Activated B cell treated with CpG ODN at 0.5 μM for 24 hours (primary cell): ENCODE results near the gene FKBP7. TPM values are rescaled to one million over a fixed set of nuclear protein-coding genes. Genes with fewer than 3 reads are reported as not detected.
"Not testable (repeated sequence)": the region's sequence is repeated elsewhere in the genome, so short reads cannot be mapped to it uniquely, and the experiment has no call there.

Experiments used
- ATAC-seq: fragments of 200-7000 bp; cut with Tn5 transposase; one replicate; pipeline ENCODE4 v1.10.0; 2021; ENCODE audit warnings: low read depth, mild to moderate bottlenecking, moderate library complexity
- CTCF ChIA-PET: fragments of 350-600 bp; sonication (Branson Sonifier 250); formaldehyde crosslinking; loops from one replicate; lab custom pipeline; 2021; ENCODE audit warnings: antibody characterized with exemption; lab: Charles Lee
- POLR2A ChIA-PET: fragments of 350-600 bp; sonication (Branson Sonifier 250); formaldehyde crosslinking; loops from one replicate; lab custom pipeline; 2021; ENCODE audit warnings: antibody characterized with exemption; lab: Charles Lee
- DNase-seq: peaks from one replicate; pipeline ENCODE4 v3.0.0; 2022
- H3K27ac Mint-ChIP-seq: one replicate; pipeline ENCODE4 v1.8.0; 2020; ENCODE audit warnings: mixed read lengths
- H3K27me3 Mint-ChIP-seq: one replicate; pipeline ENCODE4 v1.8.0; 2021; ENCODE audit warnings: mixed read lengths
- H3K36me3 Mint-ChIP-seq: one replicate; pipeline ENCODE4 v1.8.0; 2021; ENCODE audit warnings: low read depth, mixed read lengths
- H3K4me1 Mint-ChIP-seq: one replicate; pipeline ENCODE4 v1.8.0; 2021; ENCODE audit warnings: mixed read lengths
- H3K4me3 Mint-ChIP-seq: one replicate; pipeline ENCODE4 v1.8.0; 2020; ENCODE audit warnings: mild to moderate bottlenecking, mixed read lengths
- H3K9me3 Mint-ChIP-seq: one replicate; pipeline ENCODE4 v1.8.0; 2020; ENCODE audit warnings: mixed read lengths
- intact Hi-C: fragments of 100-400 bp; cut with micrococcal nuclease; formaldehyde crosslinking; loops from one replicate; pipeline ENCODE4 v1.15.1; 2024
- total RNA-seq: library from RNA; stranded (reverse); gene quantifications from 2 replicates; pipeline ENCODE4 v1.2.3, GENCODE V29; 2022
- TF ChIP-seq, protein P1 (sequence below): fragments of 200-600 bp; IDR thresholded peaks from one replicate; pipeline ENCODE4 v1.8.0; 2022; ENCODE audit warnings: antibody characterized with exemption, mild to moderate bottlenecking

FKBP7 gene
- total RNA-seq, 1 donor from 2014 or later, result 0.64 TPM

DNA sequence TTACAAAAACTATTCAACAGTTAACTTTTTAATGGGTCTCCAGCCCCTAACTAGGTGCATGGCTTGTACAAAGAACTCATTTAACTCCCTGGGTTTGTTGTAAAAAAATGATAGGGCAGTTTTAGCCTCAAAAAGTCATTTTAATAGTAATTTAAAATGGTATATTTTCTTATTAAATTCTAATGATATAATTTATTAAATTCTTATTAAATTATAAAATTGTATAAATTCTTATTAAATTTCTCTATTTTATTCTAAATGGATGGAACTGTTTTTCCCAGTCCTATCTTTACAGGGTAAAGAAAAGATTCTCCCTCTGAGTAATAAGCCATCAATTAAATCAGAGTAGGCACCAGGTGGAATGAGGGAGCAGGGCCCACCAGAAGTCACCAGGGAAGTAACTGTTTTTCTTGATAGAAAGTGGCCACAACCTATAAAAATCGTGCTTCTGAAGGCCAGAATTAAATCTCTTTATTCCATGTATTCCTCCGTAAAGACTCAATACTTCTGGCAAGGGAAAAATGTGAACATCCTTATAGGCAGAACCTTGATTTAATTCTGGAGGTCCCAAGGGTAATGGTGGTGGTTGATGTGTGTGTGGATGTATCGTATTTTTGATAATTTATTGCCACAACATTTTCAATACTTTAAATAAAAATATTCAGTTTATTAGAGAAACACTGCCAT is 814 bp downstream of the FKBP7 start:
- intact Hi-C loops, result loop anchor here (1.0 to 5.0 kb wide), 5 partner anchors 26 to 1213 kb away; partner anchors contain the start of genes NFE2L2, PJVK and PRKRA
- no peaks in the 10 kb centered on the region for H3K27me3 Mint-ChIP-seq
- peaks cover 35% of the 10 kb centered on the region for H3K4me1 Mint-ChIP-seq
- POLR2A ChIA-PET, result interaction anchor here (1.0 kb wide), 1 partner anchor 26 kb away, joined by 4 read pairs; the partner anchor contains the start of genes PJVK and PRKRA
- CTCF ChIA-PET, result no interaction called here
- peak overlapping the region; percentile 94 for H3K4me3 Mint-ChIP-seq
- DNase-seq (no peak), ATAC-seq (no peak)
- TF ChIP-seq, protein P1, sequence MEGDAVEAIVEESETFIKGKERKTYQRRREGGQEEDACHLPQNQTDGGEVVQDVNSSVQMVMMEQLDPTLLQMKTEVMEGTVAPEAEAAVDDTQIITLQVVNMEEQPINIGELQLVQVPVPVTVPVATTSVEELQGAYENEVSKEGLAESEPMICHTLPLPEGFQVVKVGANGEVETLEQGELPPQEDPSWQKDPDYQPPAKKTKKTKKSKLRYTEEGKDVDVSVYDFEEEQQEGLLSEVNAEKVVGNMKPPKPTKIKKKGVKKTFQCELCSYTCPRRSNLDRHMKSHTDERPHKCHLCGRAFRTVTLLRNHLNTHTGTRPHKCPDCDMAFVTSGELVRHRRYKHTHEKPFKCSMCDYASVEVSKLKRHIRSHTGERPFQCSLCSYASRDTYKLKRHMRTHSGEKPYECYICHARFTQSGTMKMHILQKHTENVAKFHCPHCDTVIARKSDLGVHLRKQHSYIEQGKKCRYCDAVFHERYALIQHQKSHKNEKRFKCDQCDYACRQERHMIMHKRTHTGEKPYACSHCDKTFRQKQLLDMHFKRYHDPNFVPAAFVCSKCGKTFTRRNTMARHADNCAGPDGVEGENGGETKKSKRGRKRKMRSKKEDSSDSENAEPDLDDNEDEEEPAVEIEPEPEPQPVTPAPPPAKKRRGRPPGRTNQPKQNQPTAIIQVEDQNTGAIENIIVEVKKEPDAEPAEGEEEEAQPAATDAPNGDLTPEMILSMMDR, result no peak
- peaks cover 9% of the 10 kb centered on the region for H3K36me3 Mint-ChIP-seq
- H3K27ac Mint-ChIP-seq, result peak overlapping the region; percentile 97
- H3K9me3 Mint-ChIP-seq, result no peaks in the 10 kb centered on the region

DNA sequence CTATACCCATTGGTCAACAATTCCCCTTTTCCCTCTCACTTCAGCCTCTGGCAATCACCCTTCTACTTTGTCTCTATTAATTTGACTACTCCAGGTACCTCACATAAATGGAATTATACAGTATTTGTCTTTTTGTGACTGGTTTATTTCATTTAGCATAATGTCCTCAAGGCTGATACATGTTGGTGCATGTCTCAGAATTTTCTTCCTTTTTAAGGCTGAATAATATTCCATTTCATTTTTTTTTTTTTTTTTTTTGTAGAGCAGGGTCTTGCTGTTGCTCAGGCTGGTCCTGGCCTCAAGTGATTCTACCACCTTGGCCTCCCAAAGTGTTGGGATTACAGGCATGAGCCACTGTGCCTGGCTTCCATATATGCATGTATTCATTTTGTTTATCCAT is 1.9 kb downstream of the FKBP7 start:
- ChIA-PET CTCF (no interaction called here), POLR2A (no interaction called here)
- intact Hi-C loops, result loop anchor here (5.0 kb wide), 1 partner anchor 121 kb away; no protein-coding TSS in a partner anchor
- Mint-ChIP-seq H3K27me3 (no peaks in the 10 kb centered on the region), H3K36me3 (peaks cover 9% of the 10 kb centered on the region), H3K4me1 (peaks cover 24% of the 10 kb centered on the region), H3K4me3 (no peak overlapping the region), H3K27ac (no peak overlapping the region), H3K9me3 (no peaks in the 10 kb centered on the region)
- ATAC-seq (no peak), DNase-seq (no peak)
- TF ChIP-seq, protein P1, result no peak

DNA sequence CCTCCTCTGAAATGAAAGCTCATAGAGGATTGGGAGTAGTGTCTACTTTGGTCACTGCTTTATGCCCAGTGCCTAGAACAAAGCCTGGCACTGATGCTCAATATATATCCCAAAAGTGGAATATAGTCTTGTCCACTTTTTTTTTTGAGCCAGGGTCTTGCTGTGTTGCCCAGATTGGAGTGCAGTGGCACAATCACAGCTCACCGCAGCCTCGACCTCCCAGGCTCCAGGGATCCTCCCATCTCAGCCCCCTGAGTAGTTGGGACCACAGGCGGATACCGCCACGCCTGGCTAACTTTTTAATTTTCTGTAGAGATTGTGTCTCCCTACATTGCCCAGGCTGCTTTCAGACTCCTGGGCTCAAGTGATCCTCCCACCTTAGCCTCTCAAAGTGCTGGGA is 3.8 kb downstream of the FKBP7 start:
- intact Hi-C loops, result no loop called here
- no peak overlapping the region for H3K4me3 Mint-ChIP-seq
- POLR2A ChIA-PET, result no interaction called here
- H3K36me3 Mint-ChIP-seq, result peaks cover 7% of the 10 kb centered on the region
- no peak overlapping the region for H3K27ac Mint-ChIP-seq
- no peaks in the 10 kb centered on the region for H3K27me3 Mint-ChIP-seq
- no peaks in the 10 kb centered on the region for H3K9me3 Mint-ChIP-seq
- no peak for ATAC-seq
- CTCF ChIA-PET, result no interaction called here
- peaks cover 16% of the 10 kb centered on the region for H3K4me1 Mint-ChIP-seq
- TF ChIP-seq, protein P1, result no peak
- DNase-seq, result no peak

DNA sequence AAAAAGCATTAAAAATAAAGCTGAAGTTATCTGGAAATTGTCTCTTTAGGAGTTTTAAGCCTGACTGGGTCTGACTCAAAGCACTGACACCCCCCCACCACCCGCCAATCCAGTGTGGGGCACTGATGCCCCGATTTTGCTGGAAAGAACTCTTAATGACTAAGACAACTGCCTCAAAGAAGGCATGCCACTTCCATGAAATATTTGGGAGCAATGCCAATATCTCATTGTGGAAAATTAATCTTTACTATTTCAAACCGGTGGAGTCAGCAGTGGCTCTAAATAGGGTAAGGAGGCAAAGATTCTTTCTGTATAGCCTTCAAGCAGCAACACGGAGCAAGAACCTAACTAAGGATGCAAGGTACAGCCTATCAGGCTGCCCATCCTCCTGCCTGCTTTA is 4.5 kb downstream of the FKBP7 start:
- CTCF ChIA-PET, result interaction anchor here (1.0 kb wide), 1 partner anchor 59 kb away, joined by 3 read pairs; no protein-coding TSS in a partner anchor
- H3K9me3 Mint-ChIP-seq, result no peaks in the 10 kb centered on the region
- POLR2A ChIA-PET, result interaction anchor here (1.0 kb wide), 1 partner anchor 23 kb away, joined by 3 read pairs; the partner anchor contains the start of genes PJVK and PRKRA

DNA sequence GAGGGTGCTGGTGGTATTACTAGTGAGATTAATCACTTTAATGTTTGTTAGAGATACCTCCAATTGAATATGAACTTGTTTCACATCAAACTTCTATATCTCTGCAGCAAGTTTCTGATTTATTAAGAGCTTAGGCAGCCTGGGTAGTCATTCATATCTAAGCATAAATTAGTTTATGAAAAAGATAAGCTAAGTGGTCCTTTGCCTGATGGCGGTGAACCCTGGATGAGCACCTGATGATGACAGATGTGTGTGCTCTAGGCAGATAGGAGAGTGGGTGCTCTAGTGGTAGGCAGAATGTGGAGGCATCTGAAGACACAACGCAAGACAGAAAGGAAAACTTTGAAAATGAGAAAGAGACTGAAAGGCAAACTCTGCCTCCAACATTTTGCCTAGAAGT is 5.0 kb downstream of the FKBP7 start:
- ChIA-PET POLR2A (interaction anchor here (1.0 kb wide), 1 partner anchor 22 kb away, joined by 3 read pairs; the partner anchor contains the start of genes PJVK and PRKRA), CTCF (interaction anchor here (1.0 kb wide), 1 partner anchor 59 kb away, joined by 3 read pairs; no protein-coding TSS in a partner anchor)
- Mint-ChIP-seq H3K4me3 (no peak overlapping the region), H3K36me3 (peaks cover 4% of the 10 kb centered on the region), H3K27ac (no peak overlapping the region), H3K27me3 (no peaks in the 10 kb centered on the region), H3K9me3 (no peaks in the 10 kb centered on the region), H3K4me1 (peaks cover 6% of the 10 kb centered on the region)
- TF ChIP-seq, protein P1, result no peak
- ATAC-seq (no peak), DNase-seq (no peak)
- intact Hi-C loops, result no loop called here

More for the DNA sequence above, 4.5 kb downstream of the FKBP7 start:
- H3K4me3 Mint-ChIP-seq, result no peak overlapping the region
- TF ChIP-seq, protein P1, result no peak
- no peaks in the 10 kb centered on the region for H3K27me3 Mint-ChIP-seq
- H3K27ac Mint-ChIP-seq, result no peak overlapping the region
- H3K36me3 Mint-ChIP-seq, result peaks cover 7% of the 10 kb centered on the region
- no peak for ATAC-seq
- no peak for DNase-seq
- intact Hi-C loops, result no loop called here
- peaks cover 9% of the 10 kb centered on the region for H3K4me1 Mint-ChIP-seq

DNA sequence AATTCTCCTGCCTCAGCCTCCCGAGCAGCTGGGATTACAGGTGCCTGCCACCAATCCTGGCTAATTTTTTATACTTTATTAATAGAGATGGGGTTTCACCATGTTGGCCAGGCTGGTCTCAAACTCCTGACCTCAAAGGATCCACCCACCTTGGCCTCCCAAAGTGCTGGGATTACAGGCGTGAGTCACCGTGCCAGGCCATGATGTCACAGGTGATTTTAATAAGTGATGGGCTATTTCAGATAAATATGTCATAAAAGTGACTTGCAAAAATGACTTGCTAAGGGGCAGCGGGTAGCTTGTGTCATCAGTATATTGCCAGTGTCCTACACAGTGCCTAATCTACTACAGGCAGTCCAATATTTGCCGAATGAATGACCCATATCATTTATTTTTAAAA is 7.1 kb downstream of the FKBP7 start:
- CTCF ChIA-PET, H3K27ac Mint-ChIP-seq, H3K4me1 Mint-ChIP-seq, H3K27me3 Mint-ChIP-seq, intact Hi-C loops, H3K4me3 Mint-ChIP-seq, H3K9me3 Mint-ChIP-seq, ATAC-seq, DNase-seq: not testable (repeated sequence)
- H3K36me3 Mint-ChIP-seq, result peaks cover 10% of the 10 kb centered on the region
- POLR2A ChIA-PET, result interaction anchor here (0.7 kb wide), 1 partner anchor 96 kb away, joined by 3 read pairs; no protein-coding TSS in a partner anchor
